ENCODE measurements around the gene SPOUT1.
A peak's percentile ranks its signal among the peaks of the same experiment; 100 is the strongest.
"Not testable (repeated sequence)": the region's sequence is repeated elsewhere in the genome, so short reads cannot be mapped to it uniquely, and the experiment has no call there.

SPOUT1 gene, protein sequence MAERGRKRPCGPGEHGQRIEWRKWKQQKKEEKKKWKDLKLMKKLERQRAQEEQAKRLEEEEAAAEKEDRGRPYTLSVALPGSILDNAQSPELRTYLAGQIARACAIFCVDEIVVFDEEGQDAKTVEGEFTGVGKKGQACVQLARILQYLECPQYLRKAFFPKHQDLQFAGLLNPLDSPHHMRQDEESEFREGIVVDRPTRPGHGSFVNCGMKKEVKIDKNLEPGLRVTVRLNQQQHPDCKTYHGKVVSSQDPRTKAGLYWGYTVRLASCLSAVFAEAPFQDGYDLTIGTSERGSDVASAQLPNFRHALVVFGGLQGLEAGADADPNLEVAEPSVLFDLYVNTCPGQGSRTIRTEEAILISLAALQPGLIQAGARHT

DNA sequence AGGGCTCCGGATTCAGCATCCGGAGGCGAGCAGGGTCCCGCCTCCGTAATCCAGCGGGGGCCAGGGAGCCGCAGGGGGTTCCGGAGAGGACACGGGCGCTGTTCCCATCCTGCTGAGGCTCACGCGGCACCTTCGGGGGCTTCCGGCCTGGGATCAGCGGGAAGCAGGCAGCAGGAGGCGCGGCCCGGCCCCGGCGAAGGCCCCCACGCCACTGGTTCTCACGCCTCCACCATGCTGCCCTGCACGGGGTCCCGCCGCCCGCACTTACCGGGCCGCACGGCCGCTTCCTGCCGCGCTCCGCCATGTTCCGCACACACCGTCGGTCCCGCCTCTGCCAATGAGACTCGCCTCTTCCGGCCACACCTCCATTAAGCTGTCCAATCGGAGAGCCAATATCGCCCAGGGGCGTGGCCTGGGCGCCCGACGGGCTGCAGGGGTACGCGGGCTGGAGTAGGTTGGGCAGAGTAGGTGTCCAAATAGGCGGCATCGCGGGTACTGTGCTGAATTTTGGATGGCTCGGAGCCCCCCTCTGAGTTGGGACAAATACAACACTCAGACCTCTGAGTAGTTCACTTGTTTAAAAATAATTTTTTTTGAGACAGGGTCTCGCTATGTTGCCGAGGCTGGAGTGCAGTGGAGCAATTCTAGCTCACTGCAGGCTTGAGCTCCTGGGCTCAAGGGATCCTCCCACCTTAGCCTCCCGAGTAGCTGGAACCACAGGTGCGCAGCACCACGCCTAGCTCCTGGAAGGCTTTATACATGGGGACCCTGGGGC lies at the start of gene SPOUT1:
Gene SPOUT1, minus strand, starts transcription at position 318 of the 775 bp plus-strand sequence. Its CDS starts 14 bp downstream, at position 304.
- peak; percentile 25 to 96 (median 86) for DNase-seq

DNA sequence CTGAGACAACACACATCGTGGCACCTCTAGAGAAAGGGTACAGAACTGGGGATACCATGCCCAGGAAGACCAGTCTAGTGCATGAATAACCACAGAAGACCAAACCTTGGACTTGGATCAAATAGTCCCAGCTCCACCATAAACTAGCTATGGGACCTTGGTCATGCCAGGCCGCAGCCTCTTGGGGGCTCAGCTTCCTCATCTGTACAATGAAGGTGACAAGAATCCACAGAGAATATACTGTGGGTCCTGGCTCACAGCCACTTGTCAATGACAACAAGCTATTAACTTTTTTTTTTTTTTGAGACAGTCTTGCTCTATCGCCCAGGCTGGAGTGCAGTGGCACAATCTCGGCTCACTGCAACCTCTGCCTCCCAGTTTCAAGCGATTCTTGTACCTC lies 48.3 kb upstream of the SPOUT1 start:
- DNase-seq: no peak

DNA sequence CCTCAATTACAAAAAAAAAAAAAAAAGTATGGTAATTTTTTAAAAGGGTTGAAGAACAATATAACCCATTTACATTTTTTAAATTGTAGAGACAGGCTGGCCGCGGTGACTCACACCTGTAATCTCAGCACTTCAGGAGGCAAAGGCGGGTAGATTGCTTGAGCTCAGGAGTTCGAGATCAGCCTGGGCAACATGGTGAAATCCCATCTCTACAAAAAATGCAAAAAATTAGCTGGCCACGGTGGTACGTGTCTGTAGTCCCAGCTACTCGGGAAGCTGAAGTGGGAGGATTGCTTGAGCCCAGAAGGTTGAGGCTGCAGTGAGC lies 41.3 kb upstream of the SPOUT1 start:
- not testable (repeated sequence) for DNase-seq

DNA sequence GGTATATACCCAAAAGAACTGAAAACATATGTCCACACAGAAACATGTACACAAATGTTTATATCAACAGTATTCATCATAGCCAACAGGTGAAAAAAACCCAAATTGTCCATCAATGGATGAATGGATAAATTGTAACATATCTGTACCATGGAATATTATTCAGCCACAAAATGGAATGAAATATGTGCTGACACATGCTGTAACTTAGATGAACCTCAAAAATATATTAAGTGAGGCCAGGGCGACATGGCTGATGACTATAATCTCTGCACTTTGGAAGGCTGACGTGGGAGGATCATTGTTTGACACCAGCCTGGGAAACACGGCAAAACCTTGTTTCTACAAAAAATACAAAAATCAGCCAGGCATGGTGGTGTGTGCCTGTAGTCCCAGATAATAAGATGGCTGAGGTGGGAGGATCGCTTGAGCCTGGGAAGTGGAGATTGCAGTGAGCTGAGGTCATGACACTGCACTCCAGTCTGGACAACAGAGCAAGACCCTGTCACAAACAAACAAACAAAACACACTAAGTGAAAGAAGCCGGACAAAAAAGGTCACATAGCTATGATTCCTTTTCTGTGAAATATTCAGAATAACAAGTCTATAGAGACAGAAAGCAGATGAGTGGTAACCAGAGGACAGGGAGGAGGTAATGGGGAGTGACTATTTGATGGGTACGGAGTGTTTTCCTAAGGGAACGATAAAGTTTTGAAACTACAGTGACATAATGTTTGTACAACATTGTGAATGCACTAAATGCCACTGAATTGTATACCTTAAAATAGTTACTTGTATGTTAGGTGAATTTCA lies 40.7 kb upstream of the SPOUT1 start:
- DNase-seq: no peak

DNA sequence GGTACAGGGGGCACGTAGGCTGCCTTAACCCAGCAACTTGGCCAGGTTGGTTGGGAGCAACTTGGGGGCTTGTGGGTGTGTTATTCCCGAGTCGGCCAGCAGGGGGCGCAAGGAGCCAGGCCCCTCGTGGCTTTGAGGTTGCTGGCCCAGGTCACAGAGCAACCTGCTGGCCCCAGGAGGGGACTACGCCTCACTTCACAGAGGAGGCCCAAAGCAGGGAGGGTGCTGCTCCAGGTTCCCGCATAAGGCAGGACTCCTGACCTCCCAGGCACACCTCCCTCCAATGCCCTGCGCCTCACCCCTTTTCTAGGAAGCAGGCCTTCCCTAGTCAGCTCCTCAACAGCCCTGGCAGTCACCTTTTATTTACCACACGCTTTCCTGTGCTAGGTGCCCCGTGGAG lies 34.1 kb upstream of the SPOUT1 start:
- DNase-seq: peak in 34 of 56 donors; percentile 16 to 74 (median 36)

DNA sequence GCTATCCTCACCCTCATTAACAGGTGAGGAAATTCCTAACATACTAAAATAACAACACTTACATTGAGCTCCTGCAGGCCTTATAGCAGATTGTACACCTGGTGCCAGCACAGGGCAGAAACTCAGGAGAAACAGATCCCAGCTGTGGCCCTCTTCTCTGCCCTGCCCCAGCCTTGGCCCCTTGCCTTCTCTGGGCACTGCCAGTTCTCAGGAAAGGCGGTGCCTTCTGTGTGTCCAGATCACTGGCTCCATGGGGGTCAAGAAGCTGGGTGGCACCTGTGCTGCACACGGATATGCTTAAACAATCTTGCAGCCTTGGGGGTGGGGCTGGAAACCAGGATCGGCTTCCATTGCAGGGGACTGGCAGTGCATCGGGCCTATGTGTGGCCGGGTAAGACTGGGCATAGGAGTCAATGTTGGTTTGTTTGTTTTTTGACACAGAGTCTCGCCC lies 32.8 kb upstream of the SPOUT1 start:
- no peak for DNase-seq

DNA sequence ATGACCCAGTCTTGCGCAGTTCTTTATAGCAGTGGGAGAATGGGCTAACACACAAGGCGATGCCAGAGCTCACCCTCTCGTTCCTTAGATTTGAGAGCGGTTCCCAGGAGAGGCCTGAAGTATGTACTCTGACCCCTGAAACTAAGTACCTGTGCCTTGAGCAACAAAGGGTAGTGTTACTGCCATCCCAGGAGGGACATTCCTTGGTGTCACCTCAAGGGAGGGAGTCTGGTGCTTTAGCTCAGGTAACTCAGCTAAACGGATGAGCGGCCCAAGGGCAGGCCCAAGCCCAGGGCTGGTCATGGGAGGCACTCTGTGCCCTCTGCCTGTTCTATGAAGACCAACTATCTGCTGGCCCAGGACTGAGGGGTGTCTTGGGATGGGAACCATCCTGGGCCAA lies 31.9 kb upstream of the SPOUT1 start:
- no peak for DNase-seq

DNA sequence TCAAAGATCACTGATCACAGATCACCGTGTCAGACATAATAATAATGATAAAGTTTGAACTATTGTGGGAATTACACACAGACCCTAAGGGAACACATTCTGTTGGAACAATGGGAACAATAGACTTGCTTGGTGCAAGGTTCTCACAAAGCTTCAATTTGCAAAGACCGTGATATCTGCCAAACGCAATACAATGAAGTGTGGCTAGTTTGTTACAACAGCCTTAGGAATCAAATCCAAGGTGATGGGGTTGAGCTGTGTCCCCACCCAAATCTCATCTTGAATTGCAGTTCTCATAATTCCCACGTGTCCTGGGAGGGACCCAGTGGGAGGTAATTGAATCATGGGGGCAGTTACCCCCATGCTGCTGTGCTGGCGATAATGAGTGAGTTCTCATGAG lies 31.3 kb upstream of the SPOUT1 start:
- DNase-seq: peak in 1 of 56 donors; percentile 22

DNA sequence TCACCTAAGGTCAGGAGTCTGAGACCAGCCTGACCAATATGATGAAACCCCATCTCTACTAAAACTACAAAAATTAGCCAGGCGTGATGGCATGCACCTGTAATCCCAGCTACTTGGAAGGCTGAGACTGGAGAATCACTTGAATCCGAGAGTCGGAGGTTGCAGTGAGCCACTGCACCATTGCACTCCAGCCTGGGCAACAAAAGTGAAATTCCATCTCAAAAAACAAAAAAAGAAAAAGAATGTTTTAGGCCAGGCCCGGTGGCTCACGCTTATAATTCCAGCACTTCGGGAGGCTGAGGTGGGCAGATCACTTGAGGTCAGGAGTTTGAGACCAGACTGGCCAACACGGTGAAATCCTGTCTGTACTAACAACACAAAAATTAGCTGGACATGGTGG lies 28.9 kb upstream of the SPOUT1 start:
- not testable (repeated sequence) for DNase-seq

DNA sequence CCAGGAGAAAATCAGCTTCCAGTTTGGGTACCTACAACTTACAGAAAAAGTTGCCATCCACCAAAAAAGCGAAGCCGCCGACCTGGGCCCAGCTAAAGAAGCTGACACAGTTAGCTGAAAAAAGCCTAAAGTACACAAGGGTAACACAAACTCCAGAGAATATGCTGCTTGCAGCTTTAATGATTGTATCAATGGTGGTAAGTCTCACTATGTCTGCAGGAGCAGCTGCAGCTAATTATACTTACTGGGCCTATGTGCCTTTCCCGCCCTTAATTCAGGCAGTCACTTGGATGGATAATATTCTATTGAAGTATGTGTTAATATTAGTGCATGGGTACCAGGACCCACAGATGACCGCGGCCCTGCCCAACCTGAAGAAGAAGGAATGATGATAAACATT lies 24.9 kb upstream of the SPOUT1 start:
- DNase-seq: not testable (repeated sequence)

DNA sequence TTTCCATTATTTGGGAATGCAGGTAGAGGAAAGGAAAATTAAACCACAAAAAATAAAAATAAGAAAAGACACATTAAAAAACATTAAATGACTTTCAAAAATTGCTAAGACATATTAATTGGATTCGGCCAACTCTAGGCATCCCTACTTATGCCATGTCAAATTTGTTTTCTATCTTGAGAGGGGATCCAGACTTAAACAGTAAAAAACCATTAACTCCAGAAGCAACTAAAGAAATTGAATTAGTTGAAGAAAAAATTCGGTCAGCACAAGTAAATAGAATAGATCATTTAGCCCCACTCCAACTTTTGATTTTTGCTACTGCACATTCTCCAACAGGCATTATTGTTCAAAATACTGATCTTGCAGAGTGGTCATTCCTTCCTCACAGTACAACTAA lies 23.1 kb upstream of the SPOUT1 start:
- not testable (repeated sequence) for DNase-seq

DNA sequence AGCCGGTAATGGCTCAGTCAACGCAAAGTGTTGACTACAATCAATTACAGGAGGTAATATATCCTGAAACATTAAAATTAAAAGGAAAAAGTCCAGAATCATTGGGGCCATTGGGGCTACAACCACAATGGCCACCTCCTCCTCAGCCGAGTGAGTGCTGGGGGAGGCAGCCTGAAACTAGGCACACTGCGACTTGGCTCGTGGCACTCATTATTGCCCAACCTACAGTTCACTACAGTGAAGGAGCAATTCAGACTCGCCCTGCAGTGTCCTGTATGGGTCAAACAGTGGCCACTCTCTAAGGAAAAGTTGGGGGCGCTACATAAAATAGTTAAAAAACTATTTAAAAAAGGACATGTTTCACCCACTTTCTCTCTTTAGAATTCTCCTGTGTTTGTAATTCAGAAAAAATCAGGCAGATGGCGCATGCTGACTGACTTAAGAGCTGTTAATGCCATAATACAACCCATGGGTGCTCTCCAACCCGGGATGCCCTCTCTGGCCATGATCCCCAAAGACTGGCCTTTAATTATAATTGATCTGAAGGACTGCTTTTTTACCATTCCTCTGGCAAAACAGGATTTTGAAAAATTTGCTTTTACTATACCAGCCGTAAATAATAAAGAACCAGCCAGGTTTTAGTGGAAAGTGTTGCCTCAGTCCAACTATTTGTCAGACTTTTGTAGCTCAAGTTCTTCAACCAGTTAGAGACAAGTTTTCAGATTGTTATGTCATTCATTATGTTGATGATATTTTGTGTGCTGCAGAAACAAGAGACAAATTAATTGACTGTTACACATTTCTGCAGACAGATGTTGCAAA lies 22.4 kb upstream of the SPOUT1 start:
- DNase-seq: peak in 19 of 56 donors; percentile 5 to 73 (median 23)

DNA sequence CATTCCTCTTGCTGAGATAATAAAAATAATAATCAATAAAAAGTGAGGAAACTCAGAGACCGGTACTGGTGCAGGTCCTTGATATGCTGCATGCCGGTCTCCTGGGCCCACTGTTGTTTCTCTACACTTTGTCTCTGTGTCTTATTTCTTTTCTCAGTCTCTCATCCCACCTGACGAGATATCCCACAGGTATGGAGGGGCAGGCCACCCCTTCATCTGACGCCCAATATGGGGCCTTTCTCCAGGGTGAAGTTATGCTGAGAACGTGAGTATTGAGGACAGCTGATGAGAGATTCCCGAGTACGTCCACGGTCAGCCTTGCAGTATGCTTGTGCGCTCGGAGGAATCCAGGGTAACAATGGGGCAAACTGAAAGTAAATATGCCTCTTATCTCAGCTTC lies 21.4 kb upstream of the SPOUT1 start:
- DNase-seq: not testable (repeated sequence)

DNA sequence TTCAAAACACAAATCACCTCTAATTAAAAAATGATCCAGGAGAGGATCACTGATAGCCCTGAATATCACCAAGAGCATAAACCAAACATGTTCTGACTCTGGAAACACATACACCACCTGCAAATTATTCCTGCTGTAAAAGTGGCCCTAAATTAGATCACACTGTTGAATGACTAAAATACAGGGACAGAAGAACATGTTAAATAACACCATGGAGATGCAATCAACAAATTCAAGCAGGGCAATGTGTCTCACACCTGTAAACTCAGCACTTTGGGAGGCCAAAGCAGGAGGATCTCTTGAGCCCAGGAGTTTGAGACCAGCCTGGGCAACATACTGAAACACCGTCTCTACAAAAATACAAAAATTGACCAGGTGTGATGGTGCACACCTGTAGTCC lies 18.2 kb upstream of the SPOUT1 start:
- DNase-seq: no peak

DNA sequence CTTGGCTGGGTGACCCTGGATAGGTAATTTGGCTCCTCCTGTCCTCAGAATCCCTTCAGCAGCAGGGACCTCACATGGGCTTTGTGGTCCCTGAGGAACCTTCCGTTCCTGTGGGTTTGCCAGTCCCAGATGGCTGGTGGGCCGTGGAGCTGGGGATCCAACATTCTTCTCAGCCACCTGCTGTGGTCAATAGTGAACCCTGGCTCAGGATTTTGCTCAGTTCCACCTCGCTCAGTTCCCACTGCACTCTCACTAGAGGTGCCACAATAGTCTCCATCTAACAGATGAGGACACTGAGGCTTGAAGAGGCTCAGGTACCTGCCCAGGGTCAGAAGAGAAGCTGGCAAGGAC lies 17.1 kb upstream of the SPOUT1 start:
- no peak for DNase-seq

DNA sequence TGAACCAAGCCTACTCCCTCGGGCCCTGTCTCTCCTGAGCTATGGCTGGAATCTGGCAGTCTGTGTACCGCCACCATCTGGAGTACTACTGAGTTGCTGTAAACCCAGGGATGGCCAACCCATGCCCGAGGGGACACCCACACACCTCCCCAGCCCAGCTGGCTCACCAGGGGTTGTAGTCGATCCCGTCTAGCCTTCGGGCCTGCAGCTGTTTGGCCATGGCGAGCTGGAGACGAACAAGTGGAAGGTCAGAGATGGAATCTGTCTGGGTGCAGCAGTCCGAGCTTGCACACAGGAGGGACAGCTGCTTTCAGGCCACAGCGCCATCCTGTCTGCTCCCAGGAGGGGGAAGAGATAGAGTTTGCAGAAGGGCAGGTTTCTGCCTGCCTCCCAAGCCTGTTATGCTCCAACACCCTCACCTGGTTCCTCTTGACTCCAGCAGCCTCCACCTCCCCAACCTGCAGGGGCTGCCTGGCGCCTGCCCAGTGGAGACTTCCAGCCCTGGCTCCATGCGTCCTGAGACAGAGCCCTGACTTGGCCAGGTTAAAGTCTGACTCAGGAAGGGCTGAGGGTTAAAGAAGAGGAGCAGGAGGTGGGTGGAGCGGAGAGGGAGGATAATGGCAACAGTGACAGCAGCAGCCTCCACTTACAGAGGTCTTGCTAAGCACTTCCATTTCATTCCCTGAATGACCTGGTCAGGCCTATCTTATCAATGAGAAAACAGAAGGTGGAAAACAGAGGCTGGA lies 15.8 kb upstream of the SPOUT1 start:
- DNase-seq: no peak

DNA sequence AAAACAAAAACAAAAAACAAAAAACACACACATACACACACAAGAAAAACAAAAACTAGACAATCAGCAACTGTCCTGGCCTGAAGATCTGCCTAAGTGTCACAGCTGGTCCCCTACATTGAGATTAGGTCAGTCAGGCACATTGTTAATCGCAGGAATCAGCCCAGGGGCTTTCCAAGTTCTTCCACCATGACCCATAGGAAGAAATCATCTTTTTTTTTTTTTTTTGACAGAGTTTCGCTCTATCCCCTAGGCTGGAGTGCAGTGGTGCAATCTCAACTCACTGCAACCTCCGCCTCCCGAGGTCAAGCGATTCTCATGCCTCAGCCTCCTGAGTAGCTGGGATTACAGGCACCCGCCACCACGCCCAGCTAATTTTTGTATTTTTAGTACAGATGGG lies 13.6 kb upstream of the SPOUT1 start:
- DNase-seq: not testable (repeated sequence)

DNA sequence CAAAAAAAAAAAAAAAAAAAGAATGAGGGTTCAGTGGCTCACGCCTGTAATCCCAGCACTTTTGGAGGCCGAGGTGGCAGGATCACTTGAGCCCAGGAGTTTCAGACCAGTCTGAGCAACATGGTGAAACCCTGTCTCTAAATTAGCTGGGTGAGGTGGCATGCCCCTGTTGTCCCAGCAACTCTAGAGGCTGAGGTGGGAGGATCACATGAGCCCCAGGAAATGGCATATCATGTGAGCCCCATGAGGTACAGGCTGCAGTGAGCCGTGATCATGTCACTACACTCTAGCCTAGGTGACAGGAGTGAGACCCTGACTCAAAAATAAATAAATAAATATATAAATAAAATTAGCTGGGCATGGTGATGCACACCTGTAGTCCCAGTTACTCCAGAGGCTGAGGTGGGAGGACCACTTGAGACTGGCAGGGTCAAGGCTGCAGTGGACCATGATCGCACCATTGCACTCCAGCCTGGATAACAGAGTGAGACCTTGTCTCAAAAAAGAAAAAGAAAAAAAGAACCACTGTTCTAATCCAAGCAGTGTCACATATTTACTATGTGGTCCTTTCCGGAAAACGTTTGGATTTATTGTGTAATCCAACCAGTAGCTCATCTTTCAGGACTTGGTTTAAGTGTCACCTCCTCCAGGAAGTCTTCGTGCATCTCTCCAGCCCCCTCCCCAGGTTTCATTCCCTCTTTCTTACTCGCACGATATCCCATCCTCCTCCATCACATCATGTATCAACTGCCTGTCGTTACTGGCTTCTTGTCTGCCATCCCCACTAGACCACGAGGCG lies 12.3 kb upstream of the SPOUT1 start:
- no peak for DNase-seq

DNA sequence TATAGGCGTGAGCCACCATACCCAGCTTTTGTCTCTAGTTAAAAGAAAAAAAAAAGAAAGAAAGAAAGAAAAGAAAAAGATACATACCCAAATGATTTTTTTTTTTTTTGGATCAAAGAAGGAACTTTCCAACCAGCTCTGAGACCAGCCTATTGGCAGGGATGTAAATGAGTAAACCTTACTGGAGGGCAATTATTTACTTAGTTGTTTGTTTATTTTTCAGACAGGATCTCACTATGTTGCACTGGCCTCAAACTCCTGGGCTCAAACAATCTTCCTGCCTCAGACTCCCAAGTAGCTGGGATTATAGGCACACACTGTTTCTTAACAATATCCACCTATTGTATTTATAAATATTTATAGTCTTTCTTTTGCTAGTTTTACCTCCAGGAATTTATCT lies 10.9 kb upstream of the SPOUT1 start:
- DNase-seq: no peak

Data from amygdala (tissue), 56 donors.